GM06990 (cell line): ENCODE results near the gene TEKT5.

Source experiments
- DNase-seq: peaks from one replicate; pipeline ENCODE4 v3.0.0-alpha.2; 2011; ENCODE audit not compliant: insufficient read length; ENCODE audit errors: extremely low read depth
- H3K27me3 ChIP-seq: replicated peaks from 2 replicates; pipeline ENCODE4 v1.6.0; 2011; ENCODE audit warnings: low read length; ENCODE audit not compliant: control insufficient read depth, insufficient read depth
- H3K36me3 ChIP-seq: 2 replicates; pipeline ENCODE4 v1.5.1; 2011; ENCODE audit warnings: low read length; ENCODE audit not compliant: control insufficient read depth, insufficient read depth
- H3K4me3 ChIP-seq: replicated peaks from 2 replicates; pipeline ENCODE4 v1.5.1; 2011; ENCODE audit warnings: low read depth, mild to moderate bottlenecking, control low read depth, low read length
- TF ChIP-seq, protein P1 (sequence below): IDR thresholded peaks from 2 replicates; pipeline ENCODE4 v1.5.1; 2011; ENCODE audit warnings: low read length, control low read depth, mild to moderate bottlenecking, inconsistent platforms; ENCODE audit not compliant: insufficient read depth, poor library complexity, severe bottlenecking

TEKT5 gene

DNA sequence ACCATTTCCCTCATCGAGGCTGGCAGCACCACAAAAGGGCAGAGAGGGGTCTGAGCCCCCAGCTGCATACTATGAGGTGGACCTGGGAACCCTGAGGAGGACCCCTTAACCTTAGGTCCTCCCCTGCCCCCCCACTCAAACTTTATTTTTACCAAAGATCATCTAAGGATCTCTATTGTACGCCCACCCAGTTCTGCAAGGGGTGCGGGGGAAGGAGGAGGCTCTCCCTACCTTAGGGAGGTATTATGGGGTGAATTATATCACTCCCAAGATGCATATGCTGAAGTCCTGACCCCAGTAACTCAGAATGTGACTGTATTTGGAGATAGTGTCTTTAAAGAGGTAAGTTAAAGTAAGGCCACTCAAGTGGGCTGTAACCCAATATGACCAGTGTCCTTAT lies 87.6 kb downstream of the TEKT5 start:
- H3K4me3 ChIP-seq = no peak overlapping the region
- no peak for DNase-seq
- TF ChIP-seq, protein P1, sequence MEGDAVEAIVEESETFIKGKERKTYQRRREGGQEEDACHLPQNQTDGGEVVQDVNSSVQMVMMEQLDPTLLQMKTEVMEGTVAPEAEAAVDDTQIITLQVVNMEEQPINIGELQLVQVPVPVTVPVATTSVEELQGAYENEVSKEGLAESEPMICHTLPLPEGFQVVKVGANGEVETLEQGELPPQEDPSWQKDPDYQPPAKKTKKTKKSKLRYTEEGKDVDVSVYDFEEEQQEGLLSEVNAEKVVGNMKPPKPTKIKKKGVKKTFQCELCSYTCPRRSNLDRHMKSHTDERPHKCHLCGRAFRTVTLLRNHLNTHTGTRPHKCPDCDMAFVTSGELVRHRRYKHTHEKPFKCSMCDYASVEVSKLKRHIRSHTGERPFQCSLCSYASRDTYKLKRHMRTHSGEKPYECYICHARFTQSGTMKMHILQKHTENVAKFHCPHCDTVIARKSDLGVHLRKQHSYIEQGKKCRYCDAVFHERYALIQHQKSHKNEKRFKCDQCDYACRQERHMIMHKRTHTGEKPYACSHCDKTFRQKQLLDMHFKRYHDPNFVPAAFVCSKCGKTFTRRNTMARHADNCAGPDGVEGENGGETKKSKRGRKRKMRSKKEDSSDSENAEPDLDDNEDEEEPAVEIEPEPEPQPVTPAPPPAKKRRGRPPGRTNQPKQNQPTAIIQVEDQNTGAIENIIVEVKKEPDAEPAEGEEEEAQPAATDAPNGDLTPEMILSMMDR = no peak
- H3K36me3 ChIP-seq = no peaks in the 10 kb centered on the region
- H3K27me3 ChIP-seq = no peaks in the 10 kb centered on the region

DNA sequence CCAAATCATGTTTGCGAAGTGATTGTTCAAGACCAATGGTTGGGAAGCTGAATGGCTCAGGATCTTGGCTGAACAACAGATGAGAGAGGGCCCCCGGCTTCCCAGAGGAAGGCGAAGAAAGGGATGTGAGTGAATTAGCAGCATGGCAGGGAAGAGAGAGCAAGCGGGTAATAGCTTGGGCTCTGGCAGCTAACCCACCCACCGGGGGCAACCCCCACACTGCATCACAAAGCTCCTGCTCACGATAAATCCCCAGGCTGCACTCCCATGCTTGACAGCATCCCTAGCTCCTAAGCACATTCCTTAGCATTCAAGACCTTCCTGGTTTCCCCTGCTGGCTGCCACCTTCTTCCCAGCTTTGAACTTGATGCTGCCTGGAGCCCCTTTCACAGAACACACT lies 88.1 kb downstream of the TEKT5 start:
- H3K27me3 ChIP-seq = no peaks in the 10 kb centered on the region
- TF ChIP-seq, protein P1 = no peak
- DNase-seq = no peak
- no peaks in the 10 kb centered on the region for H3K36me3 ChIP-seq
- no peak overlapping the region for H3K4me3 ChIP-seq

DNA sequence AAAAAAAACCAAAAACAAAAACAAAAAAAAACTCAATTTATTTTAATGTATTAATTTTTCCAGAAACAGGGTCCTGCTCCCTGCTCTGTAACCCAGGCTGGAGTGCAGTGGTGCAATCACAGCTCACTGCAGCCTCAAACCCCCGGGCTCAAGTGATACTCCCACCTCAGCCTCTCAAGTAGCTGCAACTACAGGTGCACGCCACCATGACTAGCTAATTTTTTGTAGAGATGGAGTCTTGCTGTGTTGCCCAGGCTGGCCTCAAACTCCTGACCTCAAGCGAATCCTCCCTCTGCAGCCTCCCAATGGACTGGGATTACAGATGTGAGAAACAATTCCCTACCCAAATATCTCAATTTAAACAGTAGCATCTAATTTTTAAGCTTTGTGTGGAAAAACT lies 89.1 kb downstream of the TEKT5 start:
- no peak for DNase-seq
- H3K27me3 ChIP-seq = no peaks in the 10 kb centered on the region
- TF ChIP-seq, protein P1 = no peak
- H3K4me3 ChIP-seq = no peak overlapping the region
- H3K36me3 ChIP-seq = no peaks in the 10 kb centered on the region

DNA sequence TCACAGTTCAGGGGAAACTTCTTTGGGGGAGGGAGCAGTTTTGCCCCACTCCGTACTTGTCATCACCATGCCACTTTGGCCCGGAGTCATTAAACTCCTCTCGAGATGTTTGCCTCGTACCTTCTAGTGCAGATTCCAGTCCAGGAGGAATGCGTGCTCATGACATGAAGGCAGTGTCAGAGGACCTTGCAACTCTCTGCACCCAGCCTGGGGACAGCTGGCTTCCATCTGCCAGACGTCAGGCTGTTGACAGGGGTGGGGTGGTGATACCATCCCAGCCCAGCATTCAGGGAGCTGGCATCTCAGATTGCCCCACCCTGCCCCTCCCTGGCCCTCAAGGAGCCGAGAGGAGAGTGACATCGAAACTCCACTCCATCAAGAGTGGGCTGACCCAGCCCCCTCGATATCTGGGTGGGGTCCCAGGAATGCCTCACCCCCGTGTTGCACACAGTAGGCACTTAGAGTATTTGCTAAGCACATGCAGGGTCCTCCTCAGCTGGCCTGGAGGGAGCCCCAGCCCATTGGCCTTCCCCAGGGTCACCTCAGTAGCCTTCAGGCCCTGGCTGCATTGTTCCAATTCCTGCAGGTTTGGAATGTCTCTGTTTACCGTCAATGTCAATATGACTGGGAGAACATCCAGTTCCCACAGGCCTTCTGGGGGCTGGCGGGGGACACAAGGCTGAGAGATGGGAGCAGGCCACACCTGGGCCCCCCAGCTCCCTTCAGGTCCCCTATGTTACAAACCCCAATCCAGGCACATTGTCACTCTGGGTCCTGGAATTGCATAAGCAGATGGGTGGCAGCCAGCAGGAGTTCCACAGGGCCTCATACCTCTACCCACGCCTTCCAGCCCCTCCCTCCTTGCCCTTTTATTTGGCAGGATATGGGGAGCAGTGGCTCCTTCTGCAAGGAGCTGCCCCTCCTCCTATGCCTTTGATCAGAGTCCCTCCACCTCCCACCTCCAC lies 93.0 kb downstream of the TEKT5 start:
- TF ChIP-seq, protein P1 = no peak
- no peak overlapping the region for H3K4me3 ChIP-seq
- no peaks in the 10 kb centered on the region for H3K36me3 ChIP-seq
- no peak for DNase-seq
- H3K27me3 ChIP-seq = no peaks in the 10 kb centered on the region

DNA sequence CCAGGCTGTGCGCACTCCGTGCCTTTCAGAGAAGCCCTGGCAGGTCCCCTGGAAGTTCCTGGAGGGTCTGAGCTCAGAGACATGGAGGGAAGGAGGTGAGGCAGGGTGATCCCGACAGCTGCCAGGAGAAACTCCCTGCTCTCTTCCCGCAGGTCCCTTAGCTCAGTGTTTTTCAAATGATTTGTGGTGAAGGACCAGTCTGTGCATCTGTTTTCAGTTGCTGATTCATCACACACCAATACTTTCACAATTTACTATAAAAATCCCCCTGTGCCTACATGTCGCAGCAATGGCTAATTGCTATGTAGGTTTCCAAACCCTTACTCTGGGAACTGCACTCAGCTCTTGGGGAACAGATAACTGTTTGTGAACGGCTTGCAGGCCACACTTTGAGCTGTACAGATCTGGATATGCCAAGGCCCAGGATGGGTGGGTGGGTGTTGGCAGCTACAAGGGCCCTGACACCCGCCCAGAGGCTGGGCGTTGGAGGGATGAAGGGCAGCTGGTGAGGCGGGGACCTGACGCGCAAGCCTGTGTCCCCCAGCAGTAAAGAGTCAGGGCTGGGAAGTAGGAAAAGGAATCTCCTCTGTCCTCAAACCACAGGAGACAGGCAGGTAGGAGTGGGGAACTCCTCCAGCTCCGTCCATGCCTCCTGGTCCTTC lies 93.8 kb downstream of the TEKT5 start:
- DNase-seq = no peak
- no peaks in the 10 kb centered on the region for H3K36me3 ChIP-seq
- TF ChIP-seq, protein P1 = no peak
- no peak overlapping the region for H3K4me3 ChIP-seq
- H3K27me3 ChIP-seq = no peaks in the 10 kb centered on the region
